Astrocyte of the cerebellum (primary cell): ENCODE data around the gene FRAS1.

Source experiments
- DNase-seq: peaks from one replicate; pipeline ENCODE4 v3.0.0-alpha.2; 2011; ENCODE audit warnings: low read depth
- H3K4me3 ChIP-seq: 2 replicates; pipeline ENCODE4 v1.5.1; 2011; ENCODE audit warnings: mild to moderate bottlenecking, low read depth, low read length, moderate library complexity
- CTCF ChIP-seq: IDR thresholded peaks from 2 replicates; pipeline ENCODE4 v1.5.1; 2012; ENCODE audit warnings: low read length, low read depth, moderate library complexity, mild to moderate bottlenecking; ENCODE audit errors: missing control alignments
- in situ Hi-C: cut with HindIII; loops from 2 replicates; pipeline ENCODE4 v1.10.0; 2017; ENCODE audit warnings: low sequenced_read_pairs

The FRAS1 gene

GRCh38 chr4:78517050-78517652 lies 460.0 kb downstream of the FRAS1 start:
- H3K4me3 ChIP-seq, result no peak overlapping the region
- DNase-seq, result peak; percentile 27
- in situ Hi-C loops, result no loop called here
- TF ChIP-seq CTCF, result peak; percentile 63

DNA sequence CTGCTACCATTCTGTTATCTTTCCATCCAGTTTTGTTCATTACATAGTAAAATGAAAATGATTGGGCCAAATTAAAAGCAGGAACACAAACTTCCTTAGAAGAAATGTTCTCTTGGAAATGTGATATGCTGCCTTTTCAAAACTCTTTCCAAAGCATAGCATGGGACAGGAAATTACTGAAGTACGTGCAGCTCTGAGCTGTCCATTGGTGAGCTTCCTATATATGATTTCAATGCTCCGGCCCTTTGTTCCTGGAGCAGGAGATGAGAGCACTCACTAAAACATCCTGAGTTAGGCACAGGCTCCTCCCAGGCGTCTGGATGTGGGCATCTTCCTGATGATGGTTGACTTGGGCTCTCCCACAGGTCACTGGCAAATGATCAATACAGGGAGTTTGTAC lies 461.4 kb downstream of the FRAS1 start:
- H3K4me3 ChIP-seq, result no peak overlapping the region
- in situ Hi-C loops, result no loop called here
- no peak for DNase-seq
- no peak for TF ChIP-seq CTCF

GRCh38 chr4:78519962-78520361 lies 462.8 kb downstream of the FRAS1 start:
- in situ Hi-C loops, result no loop called here
- no peak for TF ChIP-seq CTCF
- H3K4me3 ChIP-seq, result no peak overlapping the region
- no peak for DNase-seq

DNA sequence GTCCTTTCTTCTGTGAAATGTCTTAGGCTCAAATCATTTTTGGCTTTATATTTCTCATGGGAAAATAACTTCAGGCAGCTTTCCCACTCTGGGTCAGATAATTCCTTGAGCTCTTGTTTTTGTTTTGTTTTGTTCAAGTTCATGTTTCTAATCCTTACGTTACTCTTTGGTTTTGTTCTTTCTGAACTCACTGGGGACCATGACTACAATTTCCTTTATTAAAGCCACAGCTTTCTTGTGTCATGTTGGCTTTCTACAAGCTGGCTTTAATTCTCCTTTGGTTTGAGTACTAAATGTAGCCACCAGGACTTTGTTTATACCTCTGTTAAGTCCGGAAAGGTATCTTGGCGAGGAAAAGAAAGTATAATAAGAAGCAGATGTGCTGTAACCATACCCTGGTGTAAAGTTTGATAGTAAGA lies 463.7 kb downstream of the FRAS1 start:
- H3K4me3 ChIP-seq, result no peak overlapping the region
- peak; percentile 13 for TF ChIP-seq CTCF
- DNase-seq, result peak; percentile 77
- in situ Hi-C loops, result no loop called here

GRCh38 chr4:78524009-78524408 lies 466.9 kb downstream of the FRAS1 start:
- no peak for DNase-seq
- in situ Hi-C loops, result no loop called here

GRCh38 chr4:78525559-78525958 lies 468.4 kb downstream of the FRAS1 start:
- no peak overlapping the region for H3K4me3 ChIP-seq
- no peak for TF ChIP-seq CTCF
- DNase-seq, result no peak
- in situ Hi-C loops, result no loop called here

More at GRCh38 chr4:78524009-78524408, 466.9 kb downstream of the FRAS1 start:
- no peak overlapping the region for H3K4me3 ChIP-seq
- TF ChIP-seq CTCF, result no peak
